Activated CD8-positive, alpha-beta memory T cell treated with anti-CD3 and anti-CD28 coated beads, Interleukin-2, amount 50 U/mL, for 24 hours (primary cell): ENCODE measurements around the gene TLL1.

Experiments used
- DNase-seq: peaks from one replicate; pipeline ENCODE4 v3.0.0-alpha.2; 2020; ENCODE audit errors: extremely low read depth

Gene TLL1

DNA sequence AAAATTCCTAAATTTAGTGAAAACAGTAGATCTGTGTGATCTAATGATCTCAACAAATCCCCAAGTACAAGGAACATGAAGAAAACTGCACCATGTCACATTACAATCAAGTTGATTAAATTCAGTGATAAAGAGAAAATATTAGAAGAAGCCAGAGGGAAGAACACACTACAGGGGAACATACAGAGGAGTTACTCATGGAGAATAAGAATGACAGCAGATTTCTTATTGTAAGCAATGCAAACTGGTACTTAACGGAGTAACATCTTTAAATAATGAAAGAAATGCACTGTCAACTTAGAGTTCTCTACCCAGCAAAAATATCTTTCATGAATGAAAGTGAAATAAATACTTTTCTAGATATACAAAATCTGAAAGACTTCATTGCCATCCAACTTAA, 21.1 kb downstream of the TLL1 start:
- DNase-seq: no peak

- no peak for DNase-seq
These were observed 32.5 kb downstream of the TLL1 start for GRCh38 chr4:165905405-165906027.

- no peak for DNase-seq
These were observed 33.2 kb downstream of the TLL1 start for GRCh38 chr4:165906272-165906671.

GRCh38 chr4:165909947-165910346, 36.9 kb downstream of the TLL1 start:
- DNase-seq: no peak

DNA sequence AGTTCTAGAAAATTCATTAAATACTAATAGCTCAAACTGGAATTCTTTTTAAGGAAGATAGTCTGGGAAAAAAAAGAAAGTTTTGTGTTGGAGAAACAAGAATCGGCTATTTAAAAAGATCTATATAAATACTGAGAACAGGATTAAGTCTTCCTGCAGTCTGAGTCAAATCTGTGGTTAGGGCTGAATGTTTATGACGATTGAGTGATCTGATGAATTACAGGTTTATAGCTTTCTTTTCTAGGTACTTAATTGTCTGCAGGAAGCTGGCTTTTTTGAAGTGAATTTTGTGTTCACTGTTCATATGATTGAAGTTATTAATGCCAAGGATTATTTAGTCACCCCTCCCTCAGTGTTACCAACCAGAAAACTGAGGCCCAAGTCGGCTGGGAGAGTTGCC, 42.2 kb downstream of the TLL1 start:
- no peak for DNase-seq

GRCh38 chr4:165921546-165921945, 48.5 kb downstream of the TLL1 start:
- no peak for DNase-seq

DNA sequence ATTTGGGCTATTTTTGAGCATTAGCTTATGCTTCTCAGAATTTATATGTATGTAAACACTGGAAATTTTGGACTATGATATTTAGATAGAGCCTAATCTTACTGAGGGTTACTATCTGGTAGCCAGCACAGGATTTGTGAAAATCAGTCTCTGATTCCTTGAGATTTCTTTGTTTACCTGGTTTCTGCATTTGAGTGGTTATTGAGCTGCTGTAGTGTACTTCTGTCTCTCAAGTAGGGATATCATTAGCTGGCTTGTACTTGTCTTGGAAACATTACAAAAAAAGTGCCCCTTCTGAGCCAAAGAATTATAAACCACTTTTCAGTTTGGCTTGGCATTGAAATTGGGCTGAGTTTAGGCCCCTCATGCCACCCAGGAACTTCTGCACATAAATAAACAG, 49.7 kb downstream of the TLL1 start:
- DNase-seq: no peak

- no peak for DNase-seq
These were observed 53.3 kb downstream of the TLL1 start for GRCh38 chr4:165926307-165926706.

GRCh38 chr4:165927366-165927765, 54.3 kb downstream of the TLL1 start:
- DNase-seq: no peak

GRCh38 chr4:165927815-165928214, 54.8 kb downstream of the TLL1 start:
- DNase-seq: no peak

DNA sequence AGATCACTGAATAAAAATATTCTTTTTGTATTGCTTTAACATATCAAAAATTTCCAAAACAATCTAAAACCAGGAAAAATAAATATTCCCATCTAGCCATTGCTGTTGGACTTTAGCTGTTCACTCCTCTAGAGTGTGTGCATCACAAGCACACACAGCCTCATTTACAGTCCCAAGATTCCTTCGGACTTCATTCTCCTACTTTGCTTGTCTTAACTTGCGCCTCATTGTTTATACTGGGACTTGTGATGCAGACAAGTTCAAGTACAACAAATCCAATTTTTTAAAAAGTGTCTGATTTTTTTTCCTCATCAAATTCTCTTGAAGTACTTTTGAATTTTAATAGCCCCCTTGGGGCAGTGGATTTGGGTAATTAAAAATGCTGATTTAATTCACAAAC, 55.6 kb downstream of the TLL1 start:
- DNase-seq: no peak

GRCh38 chr4:165929662-165930061, 56.6 kb downstream of the TLL1 start:
- DNase-seq: no peak

DNA sequence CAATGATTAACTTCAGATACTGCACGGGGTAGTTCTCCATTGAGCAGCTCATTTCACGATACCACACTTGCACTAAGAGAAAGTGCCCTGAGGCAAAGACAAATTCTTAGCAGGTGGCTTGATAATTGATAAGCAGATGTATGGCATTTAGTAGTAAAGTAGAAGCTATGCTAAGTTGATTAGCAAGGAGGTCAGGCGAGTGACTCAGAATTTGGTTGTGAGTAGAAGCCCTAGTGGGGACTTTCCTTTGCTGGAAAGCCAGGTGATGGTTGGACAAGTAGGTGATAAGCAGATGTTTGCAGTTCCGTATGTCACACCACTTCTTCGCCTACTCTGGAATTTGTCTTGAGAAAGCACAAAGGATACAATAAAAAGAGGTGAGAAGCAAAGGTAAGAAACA, 58.7 kb downstream of the TLL1 start:
- no peak for DNase-seq

GRCh38 chr4:165944900-165945299, 71.9 kb downstream of the TLL1 start:
- no peak for DNase-seq

DNA sequence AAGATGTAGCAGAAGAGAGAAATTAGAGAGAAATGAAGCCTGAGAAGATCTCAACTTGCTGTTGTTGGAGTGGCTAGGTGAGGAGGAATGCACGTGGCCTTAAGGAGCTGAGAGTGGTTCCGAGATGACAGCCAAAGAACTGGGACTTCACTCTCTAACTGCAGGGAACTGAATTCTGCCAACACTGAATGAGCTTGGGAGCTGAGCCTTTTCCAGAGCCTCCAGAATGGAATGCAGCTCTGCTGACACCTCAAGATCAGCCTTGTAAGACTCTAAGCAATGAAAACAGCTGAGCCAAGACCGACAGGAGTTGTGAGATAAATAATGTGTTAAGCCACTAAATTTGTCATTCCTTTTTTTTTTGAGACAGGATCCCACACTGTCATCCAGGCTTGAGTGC, 73.0 kb downstream of the TLL1 start:
- no peak for DNase-seq

- no peak for DNase-seq
These were observed 74.0 kb downstream of the TLL1 start for GRCh38 chr4:165947019-165947418.

- DNase-seq: no peak
These were observed 80.1 kb downstream of the TLL1 start for GRCh38 chr4:165953181-165953580.

GRCh38 chr4:165963621-165964020, 90.6 kb downstream of the TLL1 start:
- DNase-seq: no peak

GRCh38 chr4:165964591-165964990, 91.6 kb downstream of the TLL1 start:
- DNase-seq: no peak

GRCh38 chr4:165965503-165965902, 92.5 kb downstream of the TLL1 start:
- DNase-seq: no peak

DNA sequence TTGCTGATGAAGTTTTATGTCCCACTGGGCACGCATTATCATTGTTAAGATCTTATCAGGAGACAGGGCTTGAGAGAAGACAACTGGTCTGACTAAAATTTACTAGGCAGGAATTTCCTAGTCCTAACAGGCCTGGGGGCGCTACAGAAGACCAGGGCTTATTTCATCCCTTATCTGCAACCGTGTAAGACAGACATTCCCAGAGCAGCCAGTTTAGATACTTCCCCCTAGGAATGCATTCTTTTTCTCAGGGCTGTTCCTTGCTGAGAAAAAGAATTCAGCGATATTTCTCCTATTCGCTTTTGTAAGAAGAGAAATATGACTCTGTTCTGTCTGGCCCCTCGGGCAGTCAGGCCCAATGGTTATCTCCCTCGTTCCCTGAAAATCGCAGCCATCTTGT, 93.8 kb downstream of the TLL1 start:
- no peak for DNase-seq

- no peak for DNase-seq
These were observed 94.4 kb downstream of the TLL1 start for GRCh38 chr4:165967486-165967885.

- DNase-seq: no peak
These were observed 97.8 kb downstream of the TLL1 start for GRCh38 chr4:165970703-165971420.

DNA sequence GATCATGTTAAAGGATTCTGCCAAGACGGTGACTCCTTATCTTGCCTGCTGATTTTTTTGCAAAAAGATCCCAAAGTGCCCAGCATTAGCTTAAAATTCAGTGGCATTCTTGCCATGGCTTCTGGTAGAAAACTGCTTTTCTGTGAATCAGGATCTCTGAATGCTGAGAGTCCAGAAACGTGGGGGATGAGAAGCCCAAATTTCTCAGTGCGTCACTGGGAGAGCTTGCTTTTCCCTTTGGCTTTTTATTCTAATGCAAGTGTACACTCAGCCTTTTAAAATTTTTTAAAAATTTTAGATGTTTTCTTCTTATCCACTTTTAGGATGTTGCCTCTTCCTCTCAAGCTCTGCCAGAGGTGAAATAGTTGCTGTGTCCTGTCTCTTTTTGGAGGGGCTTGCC, 98.4 kb downstream of the TLL1 start:
- no peak for DNase-seq
